ENCODE data around the gene DNAH14. TPM values are rescaled to one million over a fixed set of nuclear protein-coding genes. Genes with fewer than 3 reads are reported as not detected.

DNAH14 gene
- total and polyA plus RNA-seq, 10 of the 15 experiments (the other 5 are each of a cell fraction or from before 2014, with no cell fraction given), result 2.0 to 7.9 (median 4.8) TPM

- TF ChIP-seq RUNX3 (IDR thresholded peaks at IDR 0.05; ENCODE audit: low read length), result peak; percentile 79
- TF ChIP-seq SMAD1 (IDR thresholded peaks at IDR 0.05; ENCODE audit: low read depth, partially characterized antibody), result no peak
- no peak for TF ChIP-seq HSF1 (IDR thresholded peaks at IDR 0.05; ENCODE audit: low read depth, low read length)
- TF ChIP-seq IKZF2 (IDR thresholded peaks at IDR 0.05), result peak; percentile 89 to 90
- TF ChIP-seq SPI1 (IDR thresholded peaks at IDR 0.05; ENCODE audit: borderline replicate concordance, insufficient read depth, low read depth, low read length), result peak; percentile 92
- TF ChIP-seq IKZF1 (conservative IDR thresholded peaks at IDR 0.05), result peak; percentile 91
- peak; percentile 72 for TF ChIP-seq NR2F1 (conservative IDR thresholded peaks at IDR 0.05)
- TF ChIP-seq SKIL (IDR thresholded peaks at IDR 0.05; ENCODE audit: low read depth, poor library complexity, severe bottlenecking), result peak; percentile 83
- TF ChIP-seq EED (IDR thresholded peaks at IDR 0.05; ENCODE audit: low read depth), result peak; percentile 69
- peak; percentile 46; the same call in 1 of the 2 replicates for TF ChIP-seq ATF2 (IDR thresholded peaks at IDR 0.05; ENCODE audit: low read length)
- TF ChIP-seq CEBPB (IDR thresholded peaks at IDR 0.05; ENCODE audit: borderline replicate concordance in 1 of 2, low read depth in 2 of 2, low read length in 2 of 2), result no peak
- TF ChIP-seq TBL1XR1 (IDR thresholded peaks at IDR 0.05; ENCODE audit: low read depth, low read length), result peak; percentile 40; the same call in 1 of the 2 replicates
- TF ChIP-seq SREBF1 (IDR thresholded peaks at IDR 0.05; ENCODE audit: low read length), result no peak
- peak; percentile 43 to 69; a peak in 3 of 4 replicates for TF ChIP-seq BHLHE40 (IDR thresholded peaks at IDR 0.05; ENCODE audit: borderline replicate concordance in 1 of 2, low read depth in 2 of 2, low read length in 1 of 2)
These were observed 321.0 kb downstream of the DNAH14 start (continued) for GRCh38 chr1:225250432-225250831.

All from GM12878 (cell line).